ENCODE data around the gene LGALS7. TPM values are rescaled to one million over a fixed set of nuclear protein-coding genes. Genes with fewer than 3 reads are reported as not detected.

LGALS7 gene
- total and polyA plus RNA-seq, 2 of the 8 experiments (the other 6 are each of a cell fraction or from before 2014, with no cell fraction given), result 0.32 TPM; not detected in 1

DNA sequence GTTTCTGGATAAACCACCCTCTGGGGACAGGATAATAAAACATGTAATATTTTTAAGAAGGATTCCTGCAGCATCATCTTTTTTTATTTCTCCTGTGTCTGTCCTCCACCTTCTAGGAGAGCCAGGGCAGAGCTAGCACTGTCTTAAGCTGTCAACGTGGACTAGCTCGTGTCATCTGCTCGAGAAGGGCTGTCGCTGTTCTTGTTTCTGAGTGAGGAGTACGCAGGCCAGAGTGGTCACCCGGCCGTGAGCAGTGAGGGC is 42.9 kb downstream of the LGALS7 start:
- CTCF ChIA-PET (ENCODE audit: partially characterized antibody), result interaction anchor here (0.9 to 1.4 kb wide), 4 partner anchors 10 to 157 kb away, joined by 3 read pairs; no protein-coding TSS in a partner anchor
- Histone ChIP-seq H2AFZ (ENCODE audit: low read length) (no peak overlapping the region), H3K4me3 (ENCODE audit: extremely low read depth in 1 of 4, insufficient read depth in 2 of 4, low read depth in 3 of 4, low read length in 4 of 4) (no peak overlapping the region), H4K5ac (ENCODE audit: insufficient read length, low read depth, low read length) (no peak overlapping the region), H2BK20ac (ENCODE audit: low read length) (no peak overlapping the region), H3K14ac (ENCODE audit: insufficient read length) (no peak overlapping the region), H3K79me1 (ENCODE audit: low read depth, low read length) (peaks cover 2% of the 10 kb centered on the region), H3K23ac (ENCODE audit: insufficient read length) (no peak overlapping the region), H2BK5ac (ENCODE audit: low read depth, low read length) (no peak overlapping the region), H3K56ac (replicated peaks; ENCODE audit: insufficient read length, low read depth, low read length) (no peak overlapping the region), H3K27me3 (replicated peaks in 1 of 4; ENCODE audit: control insufficient read depth in 3 of 4, extremely low read depth in 1 of 4, insufficient read depth in 3 of 4, low read length in 3 of 4) (no peaks in the 10 kb centered on the region), H4K20me1 (replicated peaks in 1 of 2; ENCODE audit: control insufficient read depth in 1 of 2, insufficient read depth in 2 of 2, low read length in 2 of 2) (peaks cover 12% of the 10 kb centered on the region in 2 experiments), H2BK120ac (replicated peaks; ENCODE audit: low read depth, low read length) (no peak overlapping the region), H4K8ac (ENCODE audit: extremely low read depth, insufficient read depth, low read length) (no peak overlapping the region), H4K91ac (replicated peaks; ENCODE audit: insufficient read length, low read length) (no peak overlapping the region), H2BK15ac (ENCODE audit: low read length) (no peak overlapping the region), H3K4ac (replicated peaks; ENCODE audit: insufficient read length, low read depth, low read length) (no peak overlapping the region), H3K9me3 (ENCODE audit: insufficient read depth in 2 of 2, low read depth in 1 of 2, low read length in 1 of 2) (no peaks in the 10 kb centered on the region), H2BK12ac (ENCODE audit: low read depth, low read length) (no peak overlapping the region), H3K4me2 (ENCODE audit: insufficient read depth in 1 of 2, low read depth in 2 of 2, low read length in 2 of 2) (no peak overlapping the region), H3K9ac (replicated peaks in 1 of 4; ENCODE audit: extremely low read depth in 1 of 4, low read depth in 3 of 4, low read length in 3 of 4) (no peak overlapping the region), H3K18ac (ENCODE audit: extremely low read depth, low read length) (no peak overlapping the region), H3K36me3 (ENCODE audit: control insufficient read depth in 2 of 4, insufficient read depth in 4 of 4, low read length in 3 of 4) (peaks cover 13 to 50% (median 30%) of the 10 kb centered on the region in 4 experiments; a peak in 7 of 8 replicates), H3K23me2 (ENCODE audit: low read depth, low read length) (peaks cover under 1% of the 10 kb centered on the region; the same call in 1 of the 2 replicates), H3K27ac (ENCODE audit: low read depth, low read length) (no peak overlapping the region), H3K4me1 (replicated peaks in 1 of 4; ENCODE audit: control insufficient read depth in 3 of 4, insufficient read depth in 4 of 4, low read length in 3 of 4) (peaks cover 0 to 13% (median 8%) of the 10 kb centered on the region in 4 experiments; a peak in 6 of 7 replicates), H3K79me2 (ENCODE audit: control insufficient read depth in 1 of 2, insufficient read depth in 2 of 2, low read length in 2 of 2) (no peaks in the 10 kb centered on the region), H2AK5ac (ENCODE audit: low read depth, low read length) (no peak overlapping the region)
- no peak for DNase-seq (ENCODE audit: low read depth in 1 of 2, low spot score in 2 of 2)
- 90% methylated on average over 7 of the region's 7 CpGs; no CpG with 5 or more reads in 1 of the 2 experiments for WGBS, 2 experiments (ENCODE audit: extremely low coverage in 1 of 2, insufficient coverage in 1 of 2, insufficient read length in 1 of 2, insufficient replicate concordance in 2 of 2, low coverage in 1 of 2, low lambda C conversion rate in 2 of 2, missing lambda C conversion rate in 1 of 2)
- TF ChIP-seq SAP30 (IDR thresholded peaks at IDR 0.05; ENCODE audit: insufficient read depth, insufficient replicate concordance, low read length), result no peak
- no peak for TF ChIP-seq SRF (IDR thresholded peaks at IDR 0.05; ENCODE audit: low read depth, low read length)
- no peak for TF ChIP-seq TBP (IDR thresholded peaks at IDR 0.05; ENCODE audit: low read depth, low read length)
- TF ChIP-seq HDAC6 (IDR thresholded peaks at IDR 0.05; ENCODE audit: low read depth, low read length), result no peak
- TF ChIP-seq PHF8 (conservative IDR thresholded peaks at IDR 0.05; ENCODE audit: low read depth, low read length), result no peak
- no peak for FAIRE-seq
- POLR2A ChIA-PET (ENCODE audit: partially characterized antibody), result interaction anchor here (0.7 to 1.2 kb wide), 5 partner anchors 11 to 337 kb away, joined by 3 to 5 read pairs (median 3); no protein-coding TSS in a partner anchor

All from H1 (cell line).